Posterior cingulate gyrus (tissue), 11 donors: ENCODE data around the gene ZNF804B.

Source experiments
- DNase-seq, 10 donors: peaks; one replicate each; pipeline versions ENCODE4 v3.0.0 to v3.0.0-alpha.2; 2020 to 2021; ENCODE audit warnings: mixed read lengths in 3 of 10
- intact Hi-C: fragments of 100-400 bp; cut with DNase I; formaldehyde crosslinking; loops from one replicate; pipeline ENCODE4 v1.15.1; 2023

The ZNF804B gene

DNA sequence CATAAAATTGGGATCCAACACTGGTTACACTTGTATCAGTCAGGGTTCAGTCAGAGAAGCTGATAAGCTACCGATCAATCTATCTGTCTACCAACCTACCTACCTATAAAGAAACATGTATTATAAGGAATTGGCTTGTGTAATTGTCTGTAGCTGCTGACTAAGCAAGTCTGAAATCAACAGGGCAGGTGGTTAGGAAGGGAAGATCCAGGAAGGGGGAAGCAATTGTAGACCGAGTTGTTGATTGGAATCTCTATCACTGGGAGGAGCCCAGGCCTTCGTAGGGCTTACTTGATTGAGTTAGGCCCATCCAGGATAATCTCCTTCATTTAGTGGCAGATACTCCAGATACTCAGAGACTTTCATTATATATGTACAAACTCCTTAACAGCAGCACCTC, 307.5 kb downstream of the ZNF804B start:
- DNase-seq: no peak
- intact Hi-C loops: no loop called here

DNA sequence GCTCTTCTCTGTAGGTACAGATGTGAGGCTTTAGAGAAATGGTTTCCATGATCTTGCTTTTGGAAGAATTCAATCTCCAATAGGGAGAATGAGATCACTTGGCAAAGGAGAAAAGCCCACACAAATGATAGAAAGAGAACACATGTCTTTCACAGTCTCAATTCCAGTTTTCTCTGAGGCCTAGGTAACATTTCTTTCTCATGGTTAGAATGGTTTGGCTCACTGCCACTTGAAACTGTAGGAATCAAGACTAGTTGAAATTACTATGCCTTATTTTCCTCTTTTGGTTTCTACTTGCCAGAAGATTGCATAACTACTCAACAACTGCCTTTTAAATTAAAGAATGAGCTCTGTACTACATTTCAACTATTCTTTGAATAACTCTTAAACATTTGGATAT, 312.6 kb downstream of the ZNF804B start:
- DNase-seq: no peak

DNA sequence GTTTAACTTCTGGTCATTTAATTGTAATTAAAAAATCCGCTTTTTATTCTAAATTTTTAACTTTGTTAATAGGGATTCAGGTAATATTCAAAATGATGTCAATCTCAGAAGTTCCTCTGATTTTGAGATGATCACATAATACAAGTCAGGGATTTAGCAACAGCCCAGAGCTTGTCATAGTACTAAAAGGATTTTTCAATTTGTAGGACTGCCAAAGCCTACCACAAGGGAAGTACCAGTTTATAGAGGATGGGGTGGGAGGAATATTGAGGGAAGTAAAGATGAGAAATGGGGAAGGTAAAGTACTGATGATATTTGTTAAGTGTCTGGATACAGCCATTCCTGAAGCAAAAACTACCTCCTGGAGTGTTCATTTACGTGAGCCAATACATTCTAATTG, 314.3 kb downstream of the ZNF804B start:
- intact Hi-C loops: no loop called here
- no peak for DNase-seq

More for the DNA sequence above, 312.6 kb downstream of the ZNF804B start:
- intact Hi-C loops: no loop called here

DNA sequence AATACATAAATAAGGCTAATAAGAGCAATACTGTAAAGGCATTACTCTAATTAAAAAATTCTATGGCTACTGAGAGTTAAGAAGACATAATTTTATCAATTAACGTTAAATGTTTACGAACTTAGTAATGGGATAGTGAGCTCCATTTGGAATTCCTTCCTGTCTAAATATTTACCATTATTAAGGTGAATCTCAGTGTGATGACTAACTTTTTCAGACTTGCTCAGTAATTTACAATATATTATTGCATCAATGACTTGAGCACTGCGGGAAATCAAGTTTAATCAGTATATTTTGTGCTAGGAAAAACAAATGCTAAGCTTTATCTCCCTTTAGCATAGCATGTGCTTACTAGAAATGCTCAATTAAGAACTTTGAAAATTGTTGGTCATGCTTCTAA, 318.5 kb downstream of the ZNF804B start:
- intact Hi-C loops: no loop called here
- no peak for DNase-seq

DNA sequence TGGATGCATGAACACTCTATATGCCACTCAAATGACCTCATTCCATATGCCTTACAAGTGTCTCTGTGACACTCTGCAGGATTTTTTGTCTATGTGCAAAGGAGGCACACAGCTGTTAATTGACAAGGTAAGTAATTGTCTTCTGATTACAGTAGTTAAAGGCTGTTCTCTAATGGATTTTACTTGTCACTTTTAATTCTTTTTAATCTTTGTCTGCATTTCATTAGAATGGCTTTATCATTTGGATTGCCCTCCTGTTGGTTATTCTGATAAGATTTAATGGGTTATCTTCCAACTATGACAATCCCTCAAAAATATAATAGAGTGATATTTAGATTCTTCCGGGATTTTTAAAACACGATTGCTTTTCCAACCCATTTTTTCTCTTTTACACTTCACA, 326.1 kb downstream of the ZNF804B start:
- intact Hi-C loops: no loop called here
- no peak for DNase-seq

DNA sequence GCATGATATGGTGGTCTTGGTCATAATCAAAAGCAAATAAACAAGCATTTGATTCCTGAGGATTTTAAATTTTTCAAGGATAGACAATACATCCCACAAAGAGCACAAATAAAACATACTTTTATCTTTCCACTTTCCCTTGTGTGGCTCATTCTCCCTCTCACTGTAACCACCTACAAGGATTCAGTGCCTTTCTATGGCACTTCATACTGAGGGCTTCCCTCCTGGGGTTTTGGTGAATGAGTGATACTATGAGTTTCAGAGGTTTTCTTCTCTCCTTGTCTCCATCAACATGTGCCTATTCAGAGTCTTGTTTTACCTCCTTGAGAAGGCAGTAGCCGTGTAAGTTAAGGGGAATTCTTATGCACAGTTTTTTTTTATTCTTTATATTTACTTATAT, 332.1 kb downstream of the ZNF804B start:
- intact Hi-C loops: no loop called here
- DNase-seq: no peak

DNA sequence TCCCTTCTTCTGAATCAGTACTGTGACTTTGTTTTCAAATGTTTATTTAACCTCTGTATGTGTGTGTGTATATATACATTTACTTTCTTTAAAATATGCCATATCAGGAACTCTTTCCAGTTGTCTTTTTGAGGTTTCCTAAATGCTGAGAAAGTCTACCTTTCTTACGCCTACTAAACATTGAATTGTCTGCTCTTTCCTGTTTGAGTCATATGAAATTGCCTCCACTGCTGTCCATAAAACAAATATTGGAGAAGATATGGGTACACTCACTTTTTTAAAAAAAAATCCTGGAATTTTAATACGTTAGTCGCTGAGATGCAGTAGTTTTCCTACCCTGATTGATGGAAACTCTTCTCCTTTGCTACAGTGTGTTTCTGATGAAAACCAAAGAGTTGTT, 334.8 kb downstream of the ZNF804B start:
- intact Hi-C loops: no loop called here
- no peak for DNase-seq

DNA sequence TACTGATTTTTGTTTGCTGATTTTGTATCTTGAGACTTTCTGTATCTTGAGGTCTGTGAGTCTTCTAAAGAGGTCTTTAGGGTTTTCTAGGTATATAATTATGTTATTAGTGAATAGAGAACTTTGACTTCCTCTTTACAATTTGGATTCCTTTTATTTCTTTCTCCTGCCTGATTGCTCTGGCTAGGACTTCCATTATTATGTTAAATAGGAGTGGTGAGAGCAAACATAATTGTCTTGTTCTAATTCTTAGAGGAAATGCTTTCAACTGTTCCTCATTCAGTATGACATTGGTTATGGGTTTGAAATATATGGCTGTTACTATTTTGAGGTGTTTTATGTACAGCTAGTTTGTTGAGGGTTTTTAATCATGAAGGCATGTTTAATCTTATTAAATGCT, 344.1 kb downstream of the ZNF804B start:
- no peak for DNase-seq
- intact Hi-C loops: no loop called here

DNA sequence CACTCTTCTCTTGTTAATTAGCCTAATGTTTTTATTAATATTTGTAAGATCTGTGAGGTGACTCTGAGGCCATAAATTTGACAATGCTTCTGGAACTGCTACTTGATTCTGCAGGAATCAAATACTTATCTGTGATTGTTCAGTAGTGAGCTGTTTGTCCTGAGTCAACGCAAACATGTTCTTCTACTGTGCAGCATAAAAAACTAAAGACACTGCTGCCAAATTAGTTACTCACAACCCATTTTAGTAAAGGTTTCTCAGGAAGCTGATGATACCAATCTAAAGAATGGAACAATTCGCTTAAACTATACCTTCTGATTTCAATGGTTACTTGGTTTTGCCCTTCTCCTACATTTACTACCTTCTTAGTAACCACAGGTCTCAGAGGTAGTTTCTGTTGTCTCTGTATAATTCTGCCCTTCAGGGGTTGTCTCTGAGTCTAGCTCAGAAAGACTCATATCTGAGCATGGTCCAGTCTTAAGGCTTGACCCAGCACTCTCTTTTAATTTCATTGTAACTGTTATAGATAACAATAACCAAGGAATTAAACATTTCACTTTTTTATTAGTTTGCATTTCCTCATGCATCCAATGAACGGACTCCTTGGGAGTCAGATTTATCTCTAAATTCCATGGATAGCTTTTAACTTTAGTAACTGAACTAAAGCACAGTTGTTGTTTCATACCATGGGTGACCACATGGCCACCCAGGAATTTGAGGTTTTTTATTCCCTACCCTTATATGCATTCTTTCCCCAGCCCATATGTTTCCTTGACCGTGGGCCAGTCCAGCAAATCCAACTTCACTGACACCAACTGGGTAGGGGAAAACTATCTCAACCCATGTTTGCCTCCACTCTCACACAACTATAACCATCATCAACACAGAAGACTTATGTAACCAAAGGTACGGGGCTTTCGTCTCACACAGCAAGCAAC, 345.5 kb downstream of the ZNF804B start:
- intact Hi-C loops: no loop called here
- no peak for DNase-seq

DNA sequence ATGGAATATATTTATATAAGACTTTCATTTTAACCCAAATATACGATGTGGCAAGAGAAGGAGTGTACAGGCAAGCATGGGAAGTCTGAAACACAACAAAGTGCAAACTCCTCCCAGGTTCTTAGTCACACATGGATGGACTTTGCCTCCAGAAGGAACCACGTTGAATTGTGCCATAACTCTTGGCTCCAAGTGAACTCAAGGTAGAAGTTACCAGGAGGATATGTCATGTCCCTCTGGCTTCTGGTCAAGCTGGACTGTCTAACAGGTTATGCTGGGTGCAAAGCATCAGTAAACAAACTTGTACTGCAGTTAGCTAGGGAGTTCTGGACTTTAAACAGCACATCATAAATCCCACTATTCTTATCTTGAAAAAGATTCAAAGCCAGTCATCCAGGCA, 364.4 kb downstream of the ZNF804B start:
- intact Hi-C loops: no loop called here

DNA sequence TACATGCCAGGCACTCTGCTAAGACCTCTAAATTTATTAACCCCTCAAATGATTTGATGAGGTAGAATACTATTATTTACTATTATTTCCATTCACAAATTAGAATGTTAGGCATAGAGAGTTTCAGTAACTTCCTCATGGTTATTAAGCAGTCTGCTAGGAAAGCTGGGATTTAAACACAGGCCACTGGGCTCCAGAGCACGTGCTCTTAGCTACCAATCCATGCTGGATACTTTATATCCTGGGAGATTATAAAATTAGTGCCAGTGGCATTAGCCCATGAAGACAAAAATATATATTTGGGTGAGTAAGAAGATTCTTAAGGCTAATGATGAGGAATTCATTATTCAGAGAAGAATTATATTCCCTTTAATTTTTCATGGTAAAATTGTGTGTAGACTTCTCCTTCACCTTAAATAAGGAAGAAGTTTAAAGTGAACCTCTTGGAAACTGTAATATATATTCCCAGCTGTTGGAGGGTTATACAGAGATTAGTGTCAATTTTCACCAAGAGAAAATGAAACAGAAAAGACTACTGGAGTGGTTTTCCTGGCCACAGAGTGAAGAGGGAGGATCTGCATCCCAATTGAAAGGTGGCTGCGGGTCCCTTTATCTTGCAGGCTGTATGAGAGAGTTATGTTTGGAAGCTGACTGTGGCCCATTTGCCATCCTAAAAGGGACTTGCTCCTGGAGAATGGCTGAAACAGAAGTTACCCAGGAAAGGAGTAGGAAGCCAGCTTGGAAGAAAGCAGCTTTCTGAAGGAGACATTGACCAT, 370.3 kb downstream of the ZNF804B start:
- DNase-seq: no peak
- intact Hi-C loops: no loop called here

More for the DNA sequence above, 364.4 kb downstream of the ZNF804B start:
- DNase-seq: no peak

DNA sequence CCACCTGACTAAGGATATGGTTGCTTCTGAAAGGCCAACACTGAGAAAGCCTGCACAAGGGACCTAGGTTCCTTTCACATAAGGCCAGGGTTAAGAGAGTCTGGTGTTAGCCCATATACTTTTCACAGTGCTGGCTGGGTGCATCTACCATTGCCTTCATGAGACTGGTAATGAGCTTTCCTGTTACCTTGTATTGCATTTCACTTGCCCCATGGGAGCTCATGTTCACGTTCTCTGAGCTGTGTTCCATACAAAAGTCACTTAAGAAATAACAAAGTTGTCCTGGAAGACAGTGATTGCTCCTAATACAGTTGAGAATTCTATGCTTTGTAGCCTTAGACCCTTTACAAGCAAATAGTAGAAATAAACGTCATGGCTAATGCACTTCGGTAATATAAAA, 373.9 kb downstream of the ZNF804B start:
- no peak for DNase-seq
- intact Hi-C loops: no loop called here

DNA sequence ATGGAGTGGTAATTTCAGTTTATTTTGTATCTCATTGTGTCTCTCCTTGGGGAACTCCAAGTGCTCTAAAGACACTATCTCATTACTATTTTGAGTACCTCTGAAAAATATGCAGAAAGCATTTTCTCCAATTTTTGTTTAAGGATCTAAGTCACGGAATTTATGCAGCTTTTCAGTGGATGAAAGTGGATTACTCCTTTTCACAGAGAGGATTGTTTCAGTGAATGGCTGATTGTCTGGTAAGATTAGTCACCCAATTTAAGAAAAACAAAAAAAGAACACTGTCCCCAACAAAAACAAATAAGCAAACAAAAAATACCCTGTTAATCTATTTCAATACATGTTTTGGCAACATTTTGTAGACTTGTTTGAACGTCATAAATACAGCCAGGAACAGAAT, 374.3 kb downstream of the ZNF804B start:
- no peak for DNase-seq
- intact Hi-C loops: no loop called here

DNA sequence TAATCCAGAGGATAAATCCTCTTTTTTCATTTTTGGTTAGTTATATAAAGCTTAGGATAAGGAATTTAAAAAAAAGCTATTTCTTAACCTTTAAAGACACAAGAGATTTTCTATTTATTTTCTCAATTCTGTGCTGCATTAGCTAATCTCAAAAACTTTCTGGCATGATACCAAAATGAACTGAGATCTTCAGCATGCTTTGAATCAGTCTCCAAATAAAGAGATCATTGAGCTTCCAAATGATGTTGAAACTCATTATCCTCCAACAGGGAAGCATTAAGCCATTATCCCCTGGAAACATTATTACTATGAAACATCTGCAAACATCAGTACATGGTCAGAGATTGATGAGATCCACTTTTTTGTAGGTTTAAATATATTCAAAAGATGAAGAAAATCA, 386.3 kb downstream of the ZNF804B start:
- no peak for DNase-seq
- intact Hi-C loops: no loop called here

DNA sequence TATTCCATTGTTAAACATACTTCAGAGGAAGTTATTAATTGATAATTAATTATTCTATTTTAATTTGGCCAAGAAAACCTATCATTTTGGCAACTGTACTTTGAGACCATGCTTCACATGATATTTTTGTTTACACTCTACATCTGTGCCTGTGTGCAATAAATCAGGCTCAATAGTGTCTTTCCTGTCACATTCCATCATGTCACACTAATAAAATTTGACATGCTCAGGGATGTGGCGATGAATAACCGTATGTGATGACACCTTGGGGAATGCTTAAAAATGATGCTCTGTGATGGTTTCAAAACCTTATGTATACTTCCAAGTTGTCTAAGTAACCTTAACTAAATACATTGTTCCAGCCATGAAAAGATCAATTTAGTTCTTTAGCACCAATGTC, 400.6 kb downstream of the ZNF804B start:
- no peak for DNase-seq
- intact Hi-C loops: no loop called here

DNA sequence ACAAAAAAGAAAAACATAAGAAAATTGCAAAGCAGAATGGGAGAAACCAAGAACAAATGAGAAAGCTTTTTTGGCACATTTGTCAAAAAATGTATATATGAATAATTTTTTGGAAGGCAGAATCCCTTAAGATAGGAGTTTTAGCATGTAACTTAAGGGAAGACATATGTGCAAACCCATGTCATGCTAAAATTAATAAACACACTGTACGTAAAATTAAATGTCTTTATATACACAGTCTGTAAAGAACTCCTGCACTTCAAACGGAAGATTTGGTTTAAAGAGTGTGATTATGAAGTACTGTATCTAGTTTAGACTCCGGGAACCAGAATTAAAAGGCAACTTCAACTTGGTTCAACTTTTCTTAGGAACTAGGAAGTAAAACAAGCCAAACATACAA, 405.9 kb downstream of the ZNF804B start:
- no peak for DNase-seq
- intact Hi-C loops: no loop called here

DNA sequence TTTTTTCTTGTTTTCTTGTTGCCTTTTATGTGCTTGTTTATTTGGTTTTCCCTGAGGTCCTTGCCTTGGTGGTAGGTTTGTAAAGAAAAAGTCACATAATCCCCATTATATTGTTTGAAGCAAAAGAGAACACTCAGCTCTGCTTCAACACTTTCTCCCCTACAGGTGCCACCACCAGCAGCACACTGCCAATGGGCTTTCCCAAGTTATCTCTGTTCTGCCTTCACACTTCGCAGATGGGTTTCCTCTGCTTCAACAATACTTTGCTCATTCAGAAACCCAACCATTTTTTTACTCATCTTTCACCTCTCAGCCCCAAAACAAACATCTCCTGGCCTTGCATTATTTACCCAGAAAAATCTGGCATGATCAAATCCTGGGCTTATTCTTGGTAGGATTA, 411.1 kb downstream of the ZNF804B start:
- DNase-seq: no peak
- intact Hi-C loops: no loop called here

DNA sequence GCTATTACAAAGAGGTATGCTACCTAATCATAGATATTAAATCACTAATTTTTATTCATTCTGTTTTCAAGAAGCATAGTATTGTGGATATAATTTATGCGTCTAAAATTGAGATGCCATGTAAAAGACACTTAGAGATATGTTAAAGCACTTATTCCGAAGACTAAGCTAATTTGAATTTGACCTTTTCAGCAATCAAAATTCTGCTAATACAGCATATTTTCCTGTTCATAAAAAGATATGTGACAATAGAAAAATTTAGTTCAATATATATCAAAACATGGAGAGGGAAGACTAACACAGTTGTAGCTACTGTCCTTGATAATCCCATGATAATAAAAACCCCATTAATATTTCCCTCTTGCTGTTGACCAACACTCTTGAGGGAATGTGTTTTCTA, 422.6 kb downstream of the ZNF804B start:
- intact Hi-C loops: no loop called here
- DNase-seq: no peak

DNA sequence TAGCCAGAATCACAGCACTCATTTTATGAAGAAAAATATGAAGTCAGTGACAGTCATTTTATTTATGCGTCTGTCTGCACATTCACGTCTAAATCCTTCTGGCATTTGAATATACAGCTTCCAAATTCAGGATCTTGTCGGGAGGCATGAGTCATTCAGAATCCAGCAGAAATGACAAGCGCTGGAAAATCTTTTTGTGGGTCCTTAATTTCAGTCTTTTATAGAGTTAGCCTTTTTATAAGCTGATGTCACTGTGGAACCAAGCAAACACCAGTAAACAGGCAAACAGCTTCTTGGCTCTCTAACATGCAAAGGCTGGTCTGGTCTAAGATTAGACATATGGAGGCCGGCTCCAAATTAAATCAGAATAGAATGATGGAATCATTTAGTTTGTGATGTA, 424.2 kb downstream of the ZNF804B start:
- no peak for DNase-seq
- intact Hi-C loops: no loop called here

DNA sequence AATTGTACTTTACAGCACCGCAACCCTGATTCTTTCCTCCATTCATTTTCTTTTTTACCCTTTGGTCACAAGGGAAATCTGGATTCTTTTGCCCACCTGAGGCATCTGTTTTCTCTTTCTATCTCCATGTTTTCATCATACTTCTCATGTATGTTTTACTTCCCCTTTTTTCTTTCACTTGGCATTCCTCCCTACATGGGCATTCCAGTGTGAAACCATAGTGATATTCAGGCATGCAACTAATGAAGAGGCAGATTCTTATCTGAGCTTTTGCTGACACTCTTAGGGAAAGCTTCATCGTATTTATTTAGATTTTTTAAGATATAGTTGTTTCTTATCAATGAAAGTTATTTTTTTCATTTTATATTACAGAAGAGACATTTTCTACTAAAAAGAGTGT, 441.3 kb downstream of the ZNF804B start:
- intact Hi-C loops: no loop called here
- DNase-seq: no peak

DNA sequence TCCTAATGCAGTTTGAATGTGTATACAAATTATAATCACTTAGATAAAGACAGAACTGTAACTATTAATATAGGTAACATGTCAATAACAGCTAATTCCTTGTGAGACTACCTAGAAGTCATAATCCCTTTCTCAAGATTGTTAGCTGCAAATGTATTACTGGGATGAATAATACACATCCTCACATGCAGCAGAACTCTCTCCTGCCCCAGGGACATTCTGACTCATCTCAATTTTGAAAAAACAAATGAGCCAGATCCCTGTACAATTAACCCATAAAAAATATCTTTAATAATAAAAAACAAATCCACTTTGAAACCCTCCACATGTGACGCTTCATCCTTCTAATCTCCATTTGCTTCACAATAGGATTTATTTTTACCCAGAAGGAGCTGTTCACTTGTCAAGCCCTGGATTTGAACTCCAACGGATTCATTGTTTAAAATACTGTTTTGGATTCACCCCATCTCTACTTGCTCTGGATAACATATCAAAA, 464.4 kb downstream of the ZNF804B start:
- DNase-seq: no peak
- intact Hi-C loops: no loop called here
